ENCODE data around the gene SYT2.

DNA sequence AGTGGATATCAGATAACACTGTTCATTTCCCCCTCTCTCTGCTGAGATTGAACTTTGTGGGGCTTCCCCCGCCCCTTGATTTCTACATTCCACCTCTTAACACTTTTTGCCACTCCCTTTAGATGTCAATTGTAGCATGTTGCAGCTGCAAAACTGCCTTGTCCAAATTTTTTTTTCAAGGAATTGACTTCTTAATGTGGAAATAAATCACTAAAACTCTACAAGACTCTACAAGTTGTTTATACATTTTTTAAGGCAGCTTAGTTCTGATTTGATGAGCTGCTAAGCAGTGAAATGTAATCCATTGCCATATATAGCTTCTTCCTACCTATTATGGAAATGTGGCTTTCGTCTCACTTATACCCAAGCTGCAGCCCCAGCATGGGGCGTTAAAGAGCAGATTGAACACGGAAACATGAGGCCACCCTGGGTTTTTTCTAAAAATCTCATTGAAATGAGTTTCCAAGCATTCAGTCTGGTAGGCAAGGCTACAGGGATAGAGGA, 132.2 kb downstream of the SYT2 start:
- TF ChIP-seq POLR2A (IDR thresholded peaks at IDR 0.05) (no peak), CTCF (IDR thresholded peaks at IDR 0.05) (no peak)

All from thyroid gland (tissue), 4 donors.